Measurements from ENCODE around the gene SDC3. TPM values are rescaled to one million over a fixed set of nuclear protein-coding genes. Genes with fewer than 3 reads are reported as not detected.

Gene SDC3
- total RNA-seq, 1 experiment from 2014 or later, result 0.04 TPM

- H3K4me1 ChIP-seq (ENCODE audit: low read length), result peaks cover 31% of the 10 kb centered on the region
- peak overlapping the region; percentile 64 for H3K4me2 ChIP-seq (ENCODE audit: low read depth, low read length, poor library complexity, severe bottlenecking)
- no peak for DNase-seq
- H3K79me2 ChIP-seq (ENCODE audit: low read length), result no peaks in the 10 kb centered on the region
- no peak overlapping the region for H3K9ac ChIP-seq (ENCODE audit: low read length)
- no peak overlapping the region for H3K4me3 ChIP-seq (ENCODE audit: low read length)
- H3K36me3 ChIP-seq (ENCODE audit: insufficient read depth, low read length), result no peaks in the 10 kb centered on the region
- H3K9me3 ChIP-seq (ENCODE audit: low read length), result no peaks in the 10 kb centered on the region
- no peak overlapping the region for H3K27ac ChIP-seq (ENCODE audit: low read length)
- no peak overlapping the region for H2AFZ ChIP-seq (ENCODE audit: low read length)
- H3K27me3 ChIP-seq (ENCODE audit: low read length), result no peaks in the 10 kb centered on the region
- peaks cover 9% of the 10 kb centered on the region; the same call in 1 of the 2 replicates for H4K20me1 ChIP-seq (ENCODE audit: insufficient read depth, low read depth, low read length)
- H3K9me2 ChIP-seq (replicated peaks; ENCODE audit: insufficient read depth, low read length), result no peaks in the 10 kb centered on the region
These were observed 28.4 kb downstream of the SDC3 start for GRCh38 chr1:30879940-30880677.

GRCh38 chr1:30879126-30879786, 29.3 kb downstream of the SDC3 start:
- Histone ChIP-seq H3K9me3 (ENCODE audit: low read length) (no peaks in the 10 kb centered on the region), H2AFZ (ENCODE audit: low read length) (no peak overlapping the region), H3K36me3 (ENCODE audit: insufficient read depth, low read length) (no peaks in the 10 kb centered on the region), H3K4me1 (ENCODE audit: low read length) (peaks cover 31% of the 10 kb centered on the region), H3K9me2 (replicated peaks; ENCODE audit: insufficient read depth, low read length) (no peaks in the 10 kb centered on the region), H3K4me2 (ENCODE audit: low read depth, low read length, poor library complexity, severe bottlenecking) (no peak overlapping the region), H3K4me3 (ENCODE audit: low read length) (no peak overlapping the region), H3K27me3 (ENCODE audit: low read length) (no peaks in the 10 kb centered on the region), H3K27ac (ENCODE audit: low read length) (no peak overlapping the region), H3K9ac (ENCODE audit: low read length) (no peak overlapping the region), H4K20me1 (ENCODE audit: insufficient read depth, low read depth, low read length) (peaks cover 9% of the 10 kb centered on the region; the same call in 1 of the 2 replicates), H3K79me2 (ENCODE audit: low read length) (no peaks in the 10 kb centered on the region)
- DNase-seq, result no peak

- Histone ChIP-seq H2AFZ (ENCODE audit: low read length) (no peak overlapping the region), H3K4me3 (ENCODE audit: low read length) (no peak overlapping the region), H3K36me3 (ENCODE audit: insufficient read depth, low read length) (no peaks in the 10 kb centered on the region), H3K27ac (ENCODE audit: low read length) (no peak overlapping the region), H3K9ac (ENCODE audit: low read length) (no peak overlapping the region), H3K9me2 (replicated peaks; ENCODE audit: insufficient read depth, low read length) (no peaks in the 10 kb centered on the region), H3K4me2 (ENCODE audit: low read depth, low read length, poor library complexity, severe bottlenecking) (no peak overlapping the region), H4K20me1 (ENCODE audit: insufficient read depth, low read depth, low read length) (peaks cover 8% of the 10 kb centered on the region; the same call in 1 of the 2 replicates), H3K4me1 (ENCODE audit: low read length) (peaks cover 31% of the 10 kb centered on the region), H3K27me3 (ENCODE audit: low read length) (no peaks in the 10 kb centered on the region), H3K9me3 (ENCODE audit: low read length) (no peaks in the 10 kb centered on the region), H3K79me2 (ENCODE audit: low read length) (no peaks in the 10 kb centered on the region)
- DNase-seq, result no peak
These were observed 30.0 kb downstream of the SDC3 start for GRCh38 chr1:30878559-30878958.

- no peaks in the 10 kb centered on the region for H3K79me2 ChIP-seq (ENCODE audit: low read length)
- no peak overlapping the region for H3K27ac ChIP-seq (ENCODE audit: low read length)
- H3K9me2 ChIP-seq (replicated peaks; ENCODE audit: insufficient read depth, low read length), result no peaks in the 10 kb centered on the region
- H3K27me3 ChIP-seq (ENCODE audit: low read length), result no peaks in the 10 kb centered on the region
- no peak overlapping the region for H3K4me2 ChIP-seq (ENCODE audit: low read depth, low read length, poor library complexity, severe bottlenecking)
- H2AFZ ChIP-seq (ENCODE audit: low read length), result no peak overlapping the region
- H3K4me3 ChIP-seq (ENCODE audit: low read length), result no peak overlapping the region
- peaks cover 31% of the 10 kb centered on the region for H3K4me1 ChIP-seq (ENCODE audit: low read length)
- no peaks in the 10 kb centered on the region for H3K36me3 ChIP-seq (ENCODE audit: insufficient read depth, low read length)
- H3K9me3 ChIP-seq (ENCODE audit: low read length), result no peaks in the 10 kb centered on the region
- H4K20me1 ChIP-seq (ENCODE audit: insufficient read depth, low read depth, low read length), result peaks cover 5% of the 10 kb centered on the region; the same call in 1 of the 2 replicates
- no peak overlapping the region for H3K9ac ChIP-seq (ENCODE audit: low read length)
- DNase-seq, result no peak
These were observed 30.5 kb downstream of the SDC3 start for GRCh38 chr1:30878016-30878415.

GRCh38 chr1:30877205-30877912, 31.2 kb downstream of the SDC3 start:
- Histone ChIP-seq H3K9me2 (replicated peaks; ENCODE audit: insufficient read depth, low read length) (no peaks in the 10 kb centered on the region), H2AFZ (ENCODE audit: low read length) (no peak overlapping the region), H3K9ac (ENCODE audit: low read length) (no peak overlapping the region), H3K27ac (ENCODE audit: low read length) (no peak overlapping the region), H3K4me1 (ENCODE audit: low read length) (peaks cover 31% of the 10 kb centered on the region), H3K4me2 (ENCODE audit: low read depth, low read length, poor library complexity, severe bottlenecking) (no peak overlapping the region), H3K36me3 (ENCODE audit: insufficient read depth, low read length) (no peaks in the 10 kb centered on the region), H3K4me3 (ENCODE audit: low read length) (no peak overlapping the region), H3K27me3 (ENCODE audit: low read length) (no peaks in the 10 kb centered on the region), H3K79me2 (ENCODE audit: low read length) (no peaks in the 10 kb centered on the region), H3K9me3 (ENCODE audit: low read length) (no peaks in the 10 kb centered on the region), H4K20me1 (ENCODE audit: insufficient read depth, low read depth, low read length) (peaks cover 1% of the 10 kb centered on the region; the same call in 1 of the 2 replicates)
- DNase-seq, result no peak

GRCh38 chr1:30876451-30877204, 31.9 kb downstream of the SDC3 start:
- Histone ChIP-seq H3K36me3 (ENCODE audit: insufficient read depth, low read length) (no peaks in the 10 kb centered on the region), H3K4me3 (ENCODE audit: low read length) (no peak overlapping the region)
- DNase-seq, result peak; percentile 53

GRCh38 chr1:30875916-30876315, 32.6 kb downstream of the SDC3 start:
- Histone ChIP-seq H3K27me3 (ENCODE audit: low read length) (no peaks in the 10 kb centered on the region), H3K9ac (ENCODE audit: low read length) (no peak overlapping the region), H3K4me1 (ENCODE audit: low read length) (peaks cover 18% of the 10 kb centered on the region), H3K36me3 (ENCODE audit: insufficient read depth, low read length) (no peaks in the 10 kb centered on the region), H3K79me2 (ENCODE audit: low read length) (no peaks in the 10 kb centered on the region), H3K4me3 (ENCODE audit: low read length) (no peak overlapping the region), H2AFZ (ENCODE audit: low read length) (no peak overlapping the region), H3K9me2 (replicated peaks; ENCODE audit: insufficient read depth, low read length) (no peaks in the 10 kb centered on the region), H3K9me3 (ENCODE audit: low read length) (no peaks in the 10 kb centered on the region), H3K4me2 (ENCODE audit: low read depth, low read length, poor library complexity, severe bottlenecking) (no peak overlapping the region), H3K27ac (ENCODE audit: low read length) (no peak overlapping the region), H4K20me1 (ENCODE audit: insufficient read depth, low read depth, low read length) (no peaks in the 10 kb centered on the region; the same call in 1 of the 2 replicates)
- no peak for DNase-seq

More at GRCh38 chr1:30876451-30877204, 31.9 kb downstream of the SDC3 start:
- Histone ChIP-seq H3K9ac (ENCODE audit: low read length) (no peak overlapping the region), H3K9me3 (ENCODE audit: low read length) (no peaks in the 10 kb centered on the region), H3K27me3 (ENCODE audit: low read length) (no peaks in the 10 kb centered on the region), H4K20me1 (ENCODE audit: insufficient read depth, low read depth, low read length) (no peaks in the 10 kb centered on the region; the same call in 1 of the 2 replicates), H3K4me2 (ENCODE audit: low read depth, low read length, poor library complexity, severe bottlenecking) (no peak overlapping the region), H2AFZ (ENCODE audit: low read length) (no peak overlapping the region), H3K79me2 (ENCODE audit: low read length) (no peaks in the 10 kb centered on the region), H3K4me1 (ENCODE audit: low read length) (peaks cover 25% of the 10 kb centered on the region), H3K9me2 (replicated peaks; ENCODE audit: insufficient read depth, low read length) (no peaks in the 10 kb centered on the region), H3K27ac (ENCODE audit: low read length) (no peak overlapping the region)

All from Karpas-422 (cell line).